CD4-positive, alpha-beta T cell treated with Interleukin-21 for 1 hour (primary cell): ENCODE results near the gene FARP1.

Experiments
- DNase-seq: peaks from one replicate; pipeline ENCODE4 v3.0.0-alpha.2; 2020

FARP1 gene

GRCh38 chr13:98289339-98289945 is 146.5 kb downstream of the FARP1 start:
- DNase-seq, result no peak

- DNase-seq, result no peak
Observed at GRCh38 chr13:98290261-98290660, 147.4 kb downstream of the FARP1 start.

GRCh38 chr13:98291658-98292057 is 148.8 kb downstream of the FARP1 start:
- no peak for DNase-seq

GRCh38 chr13:98293103-98293502 is 150.2 kb downstream of the FARP1 start:
- no peak for DNase-seq

GRCh38 chr13:98293570-98294142 is 150.8 kb downstream of the FARP1 start:
- DNase-seq, result no peak

GRCh38 chr13:98295371-98295770 is 152.5 kb downstream of the FARP1 start:
- no peak for DNase-seq

GRCh38 chr13:98297051-98297450 is 154.2 kb downstream of the FARP1 start:
- DNase-seq, result no peak

- DNase-seq, result no peak
Observed at GRCh38 chr13:98297745-98298144, 154.9 kb downstream of the FARP1 start.

GRCh38 chr13:98298599-98298998 is 155.7 kb downstream of the FARP1 start:
- DNase-seq, result no peak

GRCh38 chr13:98299235-98299965 is 156.5 kb downstream of the FARP1 start:
- DNase-seq, result no peak

GRCh38 chr13:98299966-98300350 is 157.1 kb downstream of the FARP1 start:
- no peak for DNase-seq

- DNase-seq, result no peak
Observed at GRCh38 chr13:98300956-98301641, 158.2 kb downstream of the FARP1 start.

GRCh38 chr13:98301721-98302120 is 158.8 kb downstream of the FARP1 start:
- DNase-seq, result no peak

- DNase-seq, result no peak
Observed at GRCh38 chr13:98303858-98304257, 161.0 kb downstream of the FARP1 start.

- no peak for DNase-seq
Observed at GRCh38 chr13:98305670-98306069, 162.8 kb downstream of the FARP1 start.

GRCh38 chr13:98307463-98308085 is 164.7 kb downstream of the FARP1 start:
- DNase-seq, result no peak

GRCh38 chr13:98308086-98308911 is 165.4 kb downstream of the FARP1 start:
- no peak for DNase-seq

- no peak for DNase-seq
Observed at GRCh38 chr13:98309569-98310335, 166.9 kb downstream of the FARP1 start.

- DNase-seq, result no peak
Observed at GRCh38 chr13:98310485-98311199, 167.7 kb downstream of the FARP1 start.

- DNase-seq, result no peak
Observed at GRCh38 chr13:98311200-98311548, 168.3 kb downstream of the FARP1 start.

- DNase-seq, result no peak
Observed at GRCh38 chr13:98312606-98313005, 169.7 kb downstream of the FARP1 start.
